Measurements from ENCODE around the gene PDE7B.
"Not testable (repeated sequence)": the region's sequence is repeated elsewhere in the genome, so short reads cannot be mapped to it uniquely, and the experiment has no call there.

PDE7B gene

GRCh38 chr6:136114661-136115060 lies 263.2 kb downstream of the PDE7B start:
- no peak for DNase-seq

- no peak for DNase-seq
Measured at GRCh38 chr6:136115941-136116340, 264.4 kb downstream of the PDE7B start.

- DNase-seq = no peak
Measured at GRCh38 chr6:136117081-136117480, 265.6 kb downstream of the PDE7B start.

- no peak for DNase-seq
Measured at GRCh38 chr6:136118787-136119186, 267.3 kb downstream of the PDE7B start.

- no peak for DNase-seq
Measured at GRCh38 chr6:136123468-136123867, 272.0 kb downstream of the PDE7B start.

GRCh38 chr6:136125585-136125984 lies 274.1 kb downstream of the PDE7B start:
- DNase-seq = no peak

GRCh38 chr6:136127873-136128272 lies 276.4 kb downstream of the PDE7B start:
- DNase-seq = no peak

- no peak for DNase-seq
Measured at GRCh38 chr6:136129365-136129764, 277.9 kb downstream of the PDE7B start.

- DNase-seq = no peak
Measured at GRCh38 chr6:136134268-136134667, 282.8 kb downstream of the PDE7B start.

GRCh38 chr6:136134751-136135150 lies 283.2 kb downstream of the PDE7B start:
- DNase-seq = no peak

GRCh38 chr6:136136274-136136673 lies 284.8 kb downstream of the PDE7B start:
- no peak for DNase-seq

GRCh38 chr6:136137008-136137692 lies 285.6 kb downstream of the PDE7B start:
- DNase-seq = no peak

GRCh38 chr6:136137739-136138402 lies 286.4 kb downstream of the PDE7B start:
- no peak for DNase-seq

- DNase-seq = not testable (repeated sequence)
Measured at GRCh38 chr6:136139111-136139510, 287.6 kb downstream of the PDE7B start.

GRCh38 chr6:136144251-136145023 lies 292.9 kb downstream of the PDE7B start:
- DNase-seq = no peak

GRCh38 chr6:136146130-136146529 lies 294.6 kb downstream of the PDE7B start:
- no peak for DNase-seq

- DNase-seq = no peak
Measured at GRCh38 chr6:136147342-136147741, 295.8 kb downstream of the PDE7B start.

- DNase-seq = no peak
Measured at GRCh38 chr6:136148051-136148450, 296.6 kb downstream of the PDE7B start.

GRCh38 chr6:136148523-136148922 lies 297.0 kb downstream of the PDE7B start:
- no peak for DNase-seq

GRCh38 chr6:136149311-136149710 lies 297.8 kb downstream of the PDE7B start:
- DNase-seq = no peak

GRCh38 chr6:136150961-136151360 lies 299.5 kb downstream of the PDE7B start:
- no peak for DNase-seq

GRCh38 chr6:136153707-136154375 lies 302.3 kb downstream of the PDE7B start:
- no peak for DNase-seq

GRCh38 chr6:136155191-136155590 lies 303.7 kb downstream of the PDE7B start:
- DNase-seq = no peak
